ENCODE data around the gene TM2D3.

Gene TM2D3

DNA sequence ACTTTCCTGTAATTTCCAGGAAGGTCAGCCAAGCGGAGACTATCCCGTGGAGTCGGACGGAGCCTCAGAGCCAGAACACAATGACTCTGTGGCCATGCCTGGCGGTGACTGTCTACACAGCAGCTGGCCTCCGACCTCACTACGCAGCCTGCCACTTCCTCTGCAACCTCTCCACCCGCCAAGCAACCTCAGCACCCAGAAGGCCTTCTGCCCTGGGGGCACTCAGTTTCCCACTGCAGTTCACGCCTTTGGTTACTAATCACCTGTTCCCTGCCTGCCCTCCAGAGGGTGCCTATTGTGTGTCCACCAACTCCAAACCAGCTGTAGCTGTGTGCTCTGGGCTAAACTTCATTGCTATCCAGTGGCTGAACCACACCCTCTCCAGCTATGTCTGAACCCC lies 44.0 kb downstream of the TM2D3 start:
- no peak for DNase-seq
- ATAC-seq (ENCODE audit: insufficient read depth, low read depth): no peak
- H4K20me1 ChIP-seq (ENCODE audit: insufficient read depth, low read length): no peaks in the 10 kb centered on the region
- H3K9me3 ChIP-seq (ENCODE audit: insufficient read depth, low read length, severe bottlenecking): no peaks in the 10 kb centered on the region
- H3K4me1 ChIP-seq (ENCODE audit: insufficient read depth, low read length): no peaks in the 10 kb centered on the region
- H3K4me3 ChIP-seq (ENCODE audit: low read depth in 1 of 2, low read length in 2 of 2): no peak overlapping the region
- no peak overlapping the region for H3K9ac ChIP-seq (ENCODE audit: low read depth, low read length)
- H3K79me2 ChIP-seq (ENCODE audit: insufficient read depth, low read length): no peaks in the 10 kb centered on the region
- H3K27ac ChIP-seq (ENCODE audit: low read length): no peak overlapping the region
- no peak overlapping the region for H3K4me2 ChIP-seq (ENCODE audit: insufficient read depth, low read length)
- H2AFZ ChIP-seq (ENCODE audit: low read depth, low read length): no peak overlapping the region
- TF ChIP-seq, protein P1, sequence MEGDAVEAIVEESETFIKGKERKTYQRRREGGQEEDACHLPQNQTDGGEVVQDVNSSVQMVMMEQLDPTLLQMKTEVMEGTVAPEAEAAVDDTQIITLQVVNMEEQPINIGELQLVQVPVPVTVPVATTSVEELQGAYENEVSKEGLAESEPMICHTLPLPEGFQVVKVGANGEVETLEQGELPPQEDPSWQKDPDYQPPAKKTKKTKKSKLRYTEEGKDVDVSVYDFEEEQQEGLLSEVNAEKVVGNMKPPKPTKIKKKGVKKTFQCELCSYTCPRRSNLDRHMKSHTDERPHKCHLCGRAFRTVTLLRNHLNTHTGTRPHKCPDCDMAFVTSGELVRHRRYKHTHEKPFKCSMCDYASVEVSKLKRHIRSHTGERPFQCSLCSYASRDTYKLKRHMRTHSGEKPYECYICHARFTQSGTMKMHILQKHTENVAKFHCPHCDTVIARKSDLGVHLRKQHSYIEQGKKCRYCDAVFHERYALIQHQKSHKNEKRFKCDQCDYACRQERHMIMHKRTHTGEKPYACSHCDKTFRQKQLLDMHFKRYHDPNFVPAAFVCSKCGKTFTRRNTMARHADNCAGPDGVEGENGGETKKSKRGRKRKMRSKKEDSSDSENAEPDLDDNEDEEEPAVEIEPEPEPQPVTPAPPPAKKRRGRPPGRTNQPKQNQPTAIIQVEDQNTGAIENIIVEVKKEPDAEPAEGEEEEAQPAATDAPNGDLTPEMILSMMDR (IDR thresholded peaks at IDR 0.05; ENCODE audit: borderline replicate concordance, extremely low read depth, low read length, poor library complexity, severe bottlenecking): no peak
- no peak for TF ChIP-seq EZH2 (IDR thresholded peaks at IDR 0.05; ENCODE audit: borderline replicate concordance, low read depth, low read length, severe bottlenecking)
- no peaks in the 10 kb centered on the region for H3K36me3 ChIP-seq (ENCODE audit: insufficient read depth, low read length)
- H3K27me3 ChIP-seq (ENCODE audit: insufficient read depth, low read length, poor library complexity): no peaks in the 10 kb centered on the region

DNA sequence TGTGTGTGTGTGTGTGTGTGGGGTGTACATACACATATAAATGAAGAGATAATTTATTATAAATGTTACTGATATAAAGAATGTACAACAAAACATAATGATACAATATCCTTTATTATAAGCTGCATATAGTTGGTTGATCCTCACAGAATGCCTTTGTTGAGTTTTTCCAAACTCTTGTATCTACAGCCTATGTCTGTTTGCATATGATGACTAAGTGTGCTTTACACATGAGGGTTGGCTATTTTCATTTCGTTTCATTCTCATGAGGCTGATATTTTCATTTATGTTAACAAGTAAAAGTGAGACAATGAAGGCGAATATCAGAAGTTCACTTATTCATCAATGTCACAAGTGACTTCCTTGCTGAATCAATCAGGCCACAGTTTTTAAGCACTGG lies 45.1 kb downstream of the TM2D3 start:
- Histone ChIP-seq H3K79me2 (ENCODE audit: insufficient read depth, low read length) (no peaks in the 10 kb centered on the region), H3K4me3 (ENCODE audit: low read depth in 1 of 2, low read length in 2 of 2) (no peak overlapping the region), H3K4me1 (ENCODE audit: insufficient read depth, low read length) (no peaks in the 10 kb centered on the region), H3K9me3 (ENCODE audit: insufficient read depth, low read length, severe bottlenecking) (no peaks in the 10 kb centered on the region), H3K9ac (ENCODE audit: low read depth, low read length) (no peak overlapping the region), H3K36me3 (ENCODE audit: insufficient read depth, low read length) (no peaks in the 10 kb centered on the region), H3K27ac (ENCODE audit: low read length) (no peak overlapping the region), H3K27me3 (ENCODE audit: insufficient read depth, low read length, poor library complexity) (no peaks in the 10 kb centered on the region), H2AFZ (ENCODE audit: low read depth, low read length) (no peak overlapping the region), H4K20me1 (ENCODE audit: insufficient read depth, low read length) (no peaks in the 10 kb centered on the region), H3K4me2 (ENCODE audit: insufficient read depth, low read length) (no peak overlapping the region)
- no peak for ATAC-seq (ENCODE audit: insufficient read depth, low read depth)
- no peak for TF ChIP-seq EZH2 (IDR thresholded peaks at IDR 0.05; ENCODE audit: borderline replicate concordance, low read depth, low read length, severe bottlenecking)
- TF ChIP-seq, protein P1 (IDR thresholded peaks at IDR 0.05; ENCODE audit: borderline replicate concordance, extremely low read depth, low read length, poor library complexity, severe bottlenecking): no peak
- DNase-seq: no peak

DNA sequence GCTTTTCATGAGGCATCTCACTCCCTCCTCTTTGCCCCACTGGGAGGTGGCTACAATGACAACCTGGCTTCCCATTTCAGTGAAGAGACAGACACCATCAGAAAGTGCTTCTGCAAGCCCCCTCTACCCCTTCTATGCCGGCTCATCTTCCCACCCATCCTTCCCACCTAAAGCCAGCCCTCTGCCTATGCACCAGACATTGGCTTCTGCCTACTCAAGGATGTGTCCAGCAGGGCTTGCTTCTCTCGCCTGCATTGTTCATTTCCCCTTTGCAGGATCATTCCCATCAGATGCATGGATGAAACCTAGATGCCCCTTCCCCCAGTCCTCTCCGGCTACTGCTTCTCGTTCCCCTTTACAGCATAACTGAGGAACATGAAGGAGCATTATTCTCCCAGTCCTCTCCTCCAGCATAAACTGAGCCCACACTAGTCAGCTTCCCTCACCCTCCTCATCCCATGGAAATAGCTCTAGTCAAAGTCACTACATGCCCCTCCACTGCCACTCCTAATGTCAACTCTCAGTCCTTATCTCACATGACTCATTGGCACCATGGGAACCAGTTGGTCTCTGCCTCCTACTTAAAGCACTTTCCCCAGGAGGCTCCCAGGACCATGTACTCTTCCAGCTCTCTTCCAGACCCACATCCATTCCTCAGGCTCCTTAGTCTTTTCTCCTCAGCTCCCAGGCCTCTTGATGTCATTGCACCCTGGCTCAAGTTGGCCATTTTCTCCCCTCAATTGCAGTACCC lies 47.9 kb downstream of the TM2D3 start:
- no peak overlapping the region for H3K9ac ChIP-seq (ENCODE audit: low read depth, low read length)
- H4K20me1 ChIP-seq (ENCODE audit: insufficient read depth, low read length): no peaks in the 10 kb centered on the region
- peaks cover 9% of the 10 kb centered on the region for H3K4me1 ChIP-seq (ENCODE audit: insufficient read depth, low read length)
- H3K36me3 ChIP-seq (ENCODE audit: insufficient read depth, low read length): no peaks in the 10 kb centered on the region
- H3K9me3 ChIP-seq (ENCODE audit: insufficient read depth, low read length, severe bottlenecking): no peaks in the 10 kb centered on the region
- no peak overlapping the region for H3K27ac ChIP-seq (ENCODE audit: low read length)
- H3K4me2 ChIP-seq (ENCODE audit: insufficient read depth, low read length): no peak overlapping the region
- ATAC-seq (ENCODE audit: insufficient read depth, low read depth) (no peak), DNase-seq (no peak)
- no peaks in the 10 kb centered on the region for H3K27me3 ChIP-seq (ENCODE audit: insufficient read depth, low read length, poor library complexity)
- no peaks in the 10 kb centered on the region for H3K79me2 ChIP-seq (ENCODE audit: insufficient read depth, low read length)
- H3K4me3 ChIP-seq (ENCODE audit: low read depth in 1 of 2, low read length in 2 of 2): no peak overlapping the region
- H2AFZ ChIP-seq (ENCODE audit: low read depth, low read length): no peak overlapping the region
- TF ChIP-seq, protein P1 (IDR thresholded peaks at IDR 0.05; ENCODE audit: borderline replicate concordance, extremely low read depth, low read length, poor library complexity, severe bottlenecking): no peak
- no peak for TF ChIP-seq EZH2 (IDR thresholded peaks at IDR 0.05; ENCODE audit: borderline replicate concordance, low read depth, low read length, severe bottlenecking)

Measured in DND-41 (cell line).